Gastroesophageal sphincter (tissue), 3 donors: Measurements from ENCODE around the gene COMMD7.

Experiments used
- CTCF ChIP-seq, 4 experiments: fragments of 200-600 bp in 2 of 4; fragments of 450-650 bp in 2 of 4; sonication (generic) in 1 of 4; IDR thresholded peaks; one replicate each; pipeline ENCODE4 v1.5.1; 2017 to 2019; ENCODE audit warnings: antibody characterized with exemption in 4 of 4, mild to moderate bottlenecking in 2 of 4, moderate library complexity in 2 of 4
- EP300 ChIP-seq: sonication (generic); formaldehyde crosslinking; IDR thresholded peaks from one replicate; pipeline ENCODE4 v1.6.1; 2017; ENCODE audit warnings: antibody characterized with exemption, mild to moderate bottlenecking
- POLR2A ChIP-seq, 2 donors: fragments of 450-650 bp; IDR thresholded peaks; one replicate each; pipeline ENCODE4 v1.6.1; 2017; ENCODE audit warnings: antibody characterized with exemption in 2 of 2, mild to moderate bottlenecking in 2 of 2, moderate library complexity in 1 of 2

- TF ChIP-seq CTCF (IDR thresholded peaks at IDR 0.05) = no peak
- no peak for TF ChIP-seq POLR2A (IDR thresholded peaks at IDR 0.05)
- TF ChIP-seq EP300 = no peak
Observed at GRCh38 chr20:32695089-32695488, 48.2 kb downstream of the COMMD7 start.
